ENCODE measurements around the gene GTF2A1L.

DNA sequence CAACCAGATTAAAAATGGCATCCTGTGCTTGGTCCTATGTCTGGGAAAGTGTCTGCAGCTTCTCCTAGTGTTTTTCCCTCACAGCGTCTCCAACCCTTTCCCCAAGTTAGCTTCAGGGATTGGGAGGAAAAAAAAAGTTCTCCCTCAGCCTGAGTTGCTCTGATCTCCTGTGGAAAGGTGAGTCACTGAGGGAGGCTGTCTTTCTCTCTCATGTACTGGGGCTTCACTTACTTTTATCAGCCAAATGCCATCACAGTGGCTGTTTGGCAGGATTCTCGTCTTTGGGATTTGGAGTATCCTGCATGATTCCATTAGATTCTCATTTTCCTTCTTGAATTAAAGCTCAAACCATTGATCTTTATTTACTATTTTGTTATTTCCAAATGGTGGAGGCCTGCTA is 18.1 kb downstream of the GTF2A1L start:
- TF ChIP-seq, protein P1, sequence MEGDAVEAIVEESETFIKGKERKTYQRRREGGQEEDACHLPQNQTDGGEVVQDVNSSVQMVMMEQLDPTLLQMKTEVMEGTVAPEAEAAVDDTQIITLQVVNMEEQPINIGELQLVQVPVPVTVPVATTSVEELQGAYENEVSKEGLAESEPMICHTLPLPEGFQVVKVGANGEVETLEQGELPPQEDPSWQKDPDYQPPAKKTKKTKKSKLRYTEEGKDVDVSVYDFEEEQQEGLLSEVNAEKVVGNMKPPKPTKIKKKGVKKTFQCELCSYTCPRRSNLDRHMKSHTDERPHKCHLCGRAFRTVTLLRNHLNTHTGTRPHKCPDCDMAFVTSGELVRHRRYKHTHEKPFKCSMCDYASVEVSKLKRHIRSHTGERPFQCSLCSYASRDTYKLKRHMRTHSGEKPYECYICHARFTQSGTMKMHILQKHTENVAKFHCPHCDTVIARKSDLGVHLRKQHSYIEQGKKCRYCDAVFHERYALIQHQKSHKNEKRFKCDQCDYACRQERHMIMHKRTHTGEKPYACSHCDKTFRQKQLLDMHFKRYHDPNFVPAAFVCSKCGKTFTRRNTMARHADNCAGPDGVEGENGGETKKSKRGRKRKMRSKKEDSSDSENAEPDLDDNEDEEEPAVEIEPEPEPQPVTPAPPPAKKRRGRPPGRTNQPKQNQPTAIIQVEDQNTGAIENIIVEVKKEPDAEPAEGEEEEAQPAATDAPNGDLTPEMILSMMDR (IDR thresholded peaks at IDR 0.05; ENCODE audit: low read length): no peak
- TF ChIP-seq EZH2 (optimal IDR thresholded peaks at IDR 0.05; ENCODE audit: low read depth, low read length): no peak
